NCI-H2029 (cell line): ENCODE data around the gene DDAH1.
"Not testable (repeated sequence)": the region's sequence is repeated elsewhere in the genome, so short reads cannot be mapped to it uniquely, and the experiment has no call there.

Experiments used
- DNase-seq: peaks from one replicate; lab custom pipeline; 2025; lab: John Stamatoyannopoulos, UW

The DDAH1 gene

DNA sequence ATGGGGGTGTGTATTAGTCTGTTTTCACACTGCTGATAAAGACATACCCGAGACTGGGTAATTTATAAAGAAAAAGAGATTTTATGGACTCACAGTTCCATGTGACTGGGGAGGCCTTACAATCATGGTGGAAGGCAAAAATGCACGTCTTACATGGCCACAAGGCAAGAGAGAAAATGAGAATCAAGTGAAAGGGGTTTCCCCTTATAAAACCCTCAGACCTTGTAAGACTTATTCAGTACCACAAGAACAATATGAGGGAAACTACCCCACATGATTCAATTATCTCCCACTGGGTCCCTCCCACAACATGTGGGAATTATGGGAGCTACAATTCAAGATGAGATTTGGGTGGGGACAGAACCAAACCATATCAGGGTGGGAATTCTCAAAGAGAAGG, 5.2 kb upstream of the DDAH1 start:
- not testable (repeated sequence) for DNase-seq

GRCh38 chr1:85467929-85468540, 3.1 kb upstream of the DDAH1 start:
- no peak for DNase-seq

GRCh38 chr1:85467036-85467435, 2.1 kb upstream of the DDAH1 start:
- no peak for DNase-seq

DNA sequence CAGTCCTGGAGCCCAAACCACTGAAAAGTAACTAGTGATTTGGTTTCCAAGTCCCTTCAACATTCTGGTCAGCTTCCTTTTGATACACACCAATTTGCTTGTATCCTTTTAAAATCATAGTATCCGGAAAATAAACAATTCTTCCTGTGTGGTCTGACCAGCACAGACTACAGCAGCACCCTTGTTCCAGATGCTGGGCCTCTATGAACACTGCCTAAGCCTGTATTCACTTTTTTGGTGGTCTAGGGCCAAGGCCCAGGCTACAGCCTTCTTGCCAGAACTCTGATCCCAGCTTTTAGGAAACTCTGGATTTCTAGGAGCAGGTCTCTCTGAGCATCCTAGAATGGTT, 801 bp upstream of the DDAH1 start:
- DNase-seq = no peak

GRCh38 chr1:85464497-85465098, 361 bp downstream of the DDAH1 start:
- DNase-seq = peak; percentile 46

DNA sequence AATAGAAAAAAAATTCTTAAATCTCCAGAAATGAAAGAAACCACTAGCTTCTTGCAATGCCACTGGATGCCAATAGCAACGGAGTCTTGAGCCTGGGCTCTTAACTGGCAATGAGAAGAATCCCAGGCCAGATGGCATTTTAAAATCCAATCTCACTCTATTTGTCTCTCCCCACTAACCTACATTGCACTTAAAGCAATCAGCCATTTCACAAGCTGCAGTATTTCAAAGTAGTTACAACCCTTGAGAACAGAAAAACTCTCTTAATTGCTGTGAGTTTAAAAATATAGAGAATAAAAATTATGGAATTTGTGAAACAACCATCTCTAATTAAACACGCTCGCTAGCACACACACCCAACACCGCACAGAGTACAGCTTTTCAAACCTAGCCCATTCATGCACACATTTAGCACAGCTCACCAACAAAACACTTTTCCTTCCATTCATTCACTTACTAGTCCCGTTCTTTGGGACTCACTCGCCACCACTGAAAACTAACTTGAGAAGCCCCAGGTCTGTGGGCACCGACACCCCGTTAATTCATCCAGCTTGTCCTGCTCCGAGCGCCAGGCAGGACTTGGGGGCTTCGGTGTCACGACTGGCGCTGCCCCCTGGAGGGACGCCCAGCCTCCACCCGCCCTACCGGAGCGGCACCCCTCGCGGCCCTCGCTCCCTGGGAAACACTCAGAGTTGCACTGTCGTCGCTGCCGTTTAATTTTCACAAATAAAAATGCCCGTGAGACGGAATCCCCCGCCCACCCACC, 1.0 kb downstream of the DDAH1 start:
- DNase-seq = no peak

DNA sequence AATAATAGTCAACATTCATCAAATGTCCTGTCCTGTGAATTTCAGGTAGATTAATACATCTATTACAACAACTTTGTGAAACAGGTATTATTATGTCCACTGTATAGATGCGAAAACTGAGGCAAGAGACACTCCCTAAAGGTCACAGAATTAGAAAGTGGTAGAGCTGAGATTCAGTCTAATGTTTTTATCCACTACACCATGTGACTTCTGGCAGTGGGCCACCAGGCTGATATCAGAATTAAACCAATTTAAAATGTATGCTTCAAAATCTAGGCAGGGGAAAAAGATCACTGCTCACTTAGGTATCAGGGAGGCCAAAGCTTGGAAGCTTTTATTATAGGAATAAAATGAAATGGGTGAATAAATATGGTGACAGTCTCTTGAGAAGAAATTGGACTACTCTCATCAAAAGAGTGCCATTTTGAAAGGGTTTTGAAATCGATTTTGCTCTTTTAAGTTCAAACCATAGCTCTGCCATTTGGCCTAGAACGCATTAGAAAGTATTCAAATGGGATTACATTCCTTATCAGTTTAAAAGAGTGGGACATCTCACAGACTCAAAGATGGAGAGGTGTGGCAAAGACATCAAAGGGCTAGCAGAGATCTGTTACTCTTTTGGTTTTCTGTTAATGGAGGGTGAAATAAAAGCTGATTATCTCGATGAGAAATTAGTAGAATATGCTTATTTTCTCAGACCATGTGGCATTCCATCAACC, 1.9 kb downstream of the DDAH1 start:
- DNase-seq = no peak

DNA sequence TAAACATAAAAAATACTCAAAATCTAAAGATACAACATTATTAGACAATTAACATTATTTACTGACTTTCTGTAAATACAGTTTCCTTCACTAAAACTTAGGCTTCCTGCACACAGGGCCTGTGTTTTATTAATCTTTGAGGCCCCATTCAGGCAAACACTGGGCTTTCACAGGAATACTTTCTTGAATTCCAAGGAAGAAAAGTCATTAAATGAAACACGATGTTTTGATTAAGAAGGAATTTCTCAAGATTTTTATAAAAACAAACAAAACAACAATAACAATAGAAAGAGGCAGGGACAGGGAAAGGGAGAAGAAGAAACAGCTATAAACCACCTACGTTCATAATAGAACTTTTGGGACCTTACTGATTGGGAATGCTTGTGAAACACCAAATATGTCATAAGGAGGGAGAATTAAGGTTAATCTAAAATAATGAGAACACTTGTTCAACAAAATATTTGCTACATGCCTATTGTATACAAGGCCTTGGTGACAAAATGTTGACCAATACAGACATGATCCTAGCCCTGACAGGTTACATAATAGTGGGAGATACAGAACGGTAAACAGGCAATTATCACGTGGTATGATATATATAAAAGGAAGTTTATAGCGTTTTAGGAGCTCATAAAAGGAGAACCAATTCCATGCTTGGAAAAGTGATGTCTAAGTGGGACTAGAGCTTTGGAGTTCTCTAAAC, 3.6 kb downstream of the DDAH1 start:
- no peak for DNase-seq

- DNase-seq = no peak
Observed at GRCh38 chr1:85460555-85461088, 4.3 kb downstream of the DDAH1 start.

GRCh38 chr1:85459290-85459689, 5.7 kb downstream of the DDAH1 start:
- DNase-seq = no peak

- DNase-seq = no peak
Observed at GRCh38 chr1:85454214-85454613, 10.7 kb downstream of the DDAH1 start.

GRCh38 chr1:85453640-85454194, 11.2 kb downstream of the DDAH1 start:
- DNase-seq = no peak

DNA sequence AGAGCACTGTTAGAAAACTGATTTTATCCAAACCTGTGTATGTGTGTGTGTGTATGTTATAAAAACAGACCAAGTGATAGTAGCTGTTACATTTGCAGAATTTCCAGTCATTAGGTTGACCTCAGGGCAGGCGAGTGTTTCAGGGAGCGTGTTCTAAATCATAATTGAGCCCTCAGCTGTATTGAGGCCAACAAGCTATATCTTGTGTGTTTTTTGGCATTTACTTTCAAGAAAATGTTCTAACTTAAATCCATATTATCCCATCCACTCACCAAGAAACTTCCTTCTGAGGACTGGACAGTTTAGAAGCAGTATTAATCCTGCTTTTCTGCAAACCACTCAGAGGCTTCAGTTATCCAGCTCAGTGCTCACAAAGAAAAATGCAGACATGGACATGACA, 12.0 kb downstream of the DDAH1 start:
- no peak for DNase-seq

- no peak for DNase-seq
Observed at GRCh38 chr1:85451236-85451830, 13.6 kb downstream of the DDAH1 start.

DNA sequence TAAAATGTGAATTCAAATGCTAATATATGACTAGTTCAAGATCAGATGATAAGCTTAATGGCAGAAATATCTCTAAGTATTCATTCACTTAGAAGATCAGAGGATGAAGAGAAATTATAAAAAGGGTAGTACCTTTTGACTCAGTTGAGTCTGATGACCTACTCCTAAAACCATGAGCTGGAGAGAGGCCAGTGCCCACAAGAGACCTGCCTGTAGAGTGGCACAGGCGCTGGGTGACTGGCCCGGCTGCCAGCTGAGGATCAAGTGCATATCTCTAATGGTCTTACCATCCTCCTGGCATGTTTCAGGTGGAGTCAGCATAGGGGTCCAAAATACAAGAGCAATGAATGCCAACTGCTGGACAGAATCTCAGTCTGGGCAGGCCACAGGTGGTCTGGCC, 14.1 kb downstream of the DDAH1 start:
- DNase-seq = peak; percentile 45

GRCh38 chr1:85449356-85449755, 15.6 kb downstream of the DDAH1 start:
- DNase-seq = no peak

DNA sequence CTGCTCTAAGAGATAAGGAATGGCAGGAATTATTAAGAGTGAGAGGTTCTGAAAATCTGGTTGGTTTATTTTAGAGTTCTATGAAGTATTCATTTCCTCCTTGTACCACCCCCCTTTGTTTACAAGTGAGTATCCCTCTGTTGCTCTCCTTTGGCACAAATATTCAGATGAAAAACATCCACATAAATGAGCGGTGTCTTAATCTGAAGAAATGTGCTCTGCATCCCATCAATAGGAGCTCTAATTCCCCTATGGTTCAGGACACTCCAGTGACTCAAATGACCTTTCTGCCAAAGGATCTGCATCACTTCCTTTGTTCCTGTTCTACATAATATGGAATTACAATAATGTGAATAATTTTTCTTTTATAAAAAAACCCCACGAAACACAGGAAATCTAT, 16.6 kb downstream of the DDAH1 start:
- no peak for DNase-seq

- no peak for DNase-seq
Observed at GRCh38 chr1:85447006-85447943, 17.7 kb downstream of the DDAH1 start.

- DNase-seq = no peak
Observed at GRCh38 chr1:85445906-85446305, 19.1 kb downstream of the DDAH1 start.

- DNase-seq = no peak
Observed at GRCh38 chr1:85444381-85444780, 20.6 kb downstream of the DDAH1 start.
